Suppressor macrophage (primary cell): ENCODE measurements around the gene GCH1.

Source experiments
- DNase-seq, 4 experiments: peaks; one replicate each; pipeline ENCODE4 v3.0.0-alpha.2; 2020 to 2022

The GCH1 gene

DNA sequence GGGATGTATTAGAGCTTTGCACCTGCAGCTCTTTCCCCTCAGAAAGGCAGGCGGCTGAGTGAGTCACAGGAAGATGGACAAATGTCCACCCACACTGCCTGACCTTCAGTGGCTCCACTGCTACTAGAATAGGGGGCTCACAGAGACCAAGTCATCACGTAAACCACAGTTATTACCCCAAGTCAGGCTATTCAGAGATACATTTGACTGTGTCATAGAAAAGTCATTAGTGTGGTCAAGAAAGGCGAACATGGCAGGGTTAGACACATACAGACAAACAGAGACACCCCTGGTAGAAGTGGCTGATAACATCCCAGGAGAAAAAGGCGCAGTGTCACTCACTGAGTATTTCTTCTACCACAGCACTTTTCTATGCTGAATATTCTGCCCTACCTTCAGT is 36.0 kb downstream of the GCH1 start:
- DNase-seq, result peak in 3 of 4 experiments; percentile 17 to 47 (median 28)

DNA sequence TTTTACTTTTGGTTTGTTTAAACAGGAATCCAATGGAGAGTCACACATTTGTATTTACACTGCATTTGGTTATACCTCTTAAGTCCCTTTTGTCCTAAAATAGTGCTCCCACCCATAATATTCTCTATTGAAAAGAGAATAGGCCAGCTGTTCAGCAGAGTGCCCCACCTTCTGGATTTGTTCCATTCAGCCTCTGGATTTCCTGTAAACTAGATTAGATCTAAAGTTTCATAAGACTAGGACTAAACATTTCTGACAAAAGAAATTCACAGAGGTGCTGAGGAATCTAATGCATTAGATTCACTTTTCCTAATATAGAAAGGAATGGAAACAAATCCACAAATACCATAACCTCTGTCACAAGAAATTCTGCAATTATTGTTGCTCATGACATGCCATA is 38.1 kb downstream of the GCH1 start:
- no peak for DNase-seq

DNA sequence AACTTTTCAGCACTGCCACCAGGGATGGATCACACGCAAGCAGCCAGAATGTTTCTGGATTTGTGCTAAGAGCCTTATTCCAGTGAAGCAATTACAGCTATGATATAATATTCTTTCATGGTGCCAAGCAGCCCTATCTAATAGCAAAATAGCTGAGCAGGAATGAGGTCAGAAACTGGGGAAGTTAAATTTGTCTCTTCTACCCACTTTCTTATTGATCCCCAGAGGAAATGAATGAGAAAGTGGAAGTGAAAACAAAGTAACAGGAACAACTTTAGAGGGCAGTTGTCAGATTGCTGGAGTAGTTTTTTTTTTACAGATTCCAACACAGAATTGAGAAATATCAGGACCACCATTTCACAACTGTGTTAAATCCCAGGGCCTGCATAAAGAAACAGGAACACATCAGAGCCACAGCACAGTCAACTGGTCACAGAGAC is 44.8 kb downstream of the GCH1 start:
- peak; percentile 67 to 95 (median 84) for DNase-seq

DNA sequence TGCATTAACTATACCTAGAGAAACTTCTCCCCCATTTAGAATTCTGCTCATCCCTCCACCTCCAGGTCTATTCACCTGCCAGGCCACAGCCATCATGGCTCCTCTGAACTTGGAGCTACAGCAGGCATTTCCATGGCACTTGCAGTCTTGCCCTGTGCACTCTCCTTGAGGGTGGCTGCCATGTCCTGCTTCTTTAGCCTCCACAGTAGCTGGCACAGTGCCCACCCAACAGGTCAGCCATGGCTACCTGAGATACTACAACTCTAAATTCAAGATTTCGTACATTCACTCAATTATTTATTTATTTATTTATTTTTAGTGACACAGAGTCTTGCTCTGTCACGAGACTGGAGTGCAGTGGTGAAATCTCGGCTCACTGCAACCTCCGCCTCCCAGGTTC is 46.5 kb downstream of the GCH1 start:
- DNase-seq, result no peak

DNA sequence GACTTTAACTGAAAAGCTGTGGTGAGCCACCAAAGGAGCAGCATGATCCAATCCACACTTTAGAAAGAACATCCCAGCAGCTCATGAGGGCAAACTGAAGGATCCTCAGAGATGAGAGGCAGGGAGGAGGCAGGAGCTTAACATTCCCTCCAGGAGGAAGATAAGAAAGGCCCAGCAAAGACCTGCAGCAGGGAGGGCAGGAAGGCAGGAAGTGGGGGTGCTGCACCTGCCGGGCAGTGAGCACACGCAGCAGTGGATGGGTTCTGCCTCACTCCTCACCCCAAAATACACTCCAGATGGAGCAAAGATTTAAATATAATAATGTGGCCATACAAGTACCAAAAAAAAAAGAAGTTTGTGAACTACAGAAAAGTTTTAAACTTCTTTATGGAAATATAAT is 48.4 kb downstream of the GCH1 start:
- no peak for DNase-seq

DNA sequence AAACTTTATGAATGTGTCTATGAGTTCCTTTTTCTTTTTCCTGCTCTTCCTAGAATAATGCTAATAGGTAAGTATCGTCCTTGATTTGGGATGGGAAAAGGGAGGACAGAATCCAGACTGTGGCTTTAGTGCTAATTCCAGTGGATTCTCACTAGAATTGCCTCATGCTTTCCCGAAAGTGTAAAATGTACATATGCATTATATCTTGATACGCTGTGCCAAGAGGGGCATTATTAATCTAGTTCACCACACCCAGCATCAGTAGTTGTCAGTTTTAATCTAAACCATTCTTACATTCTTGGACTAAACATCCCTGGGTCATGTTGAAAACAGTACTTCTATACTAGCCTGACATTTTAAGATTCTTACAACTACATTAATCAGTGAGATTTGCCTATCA is 49.3 kb downstream of the GCH1 start:
- no peak for DNase-seq

DNA sequence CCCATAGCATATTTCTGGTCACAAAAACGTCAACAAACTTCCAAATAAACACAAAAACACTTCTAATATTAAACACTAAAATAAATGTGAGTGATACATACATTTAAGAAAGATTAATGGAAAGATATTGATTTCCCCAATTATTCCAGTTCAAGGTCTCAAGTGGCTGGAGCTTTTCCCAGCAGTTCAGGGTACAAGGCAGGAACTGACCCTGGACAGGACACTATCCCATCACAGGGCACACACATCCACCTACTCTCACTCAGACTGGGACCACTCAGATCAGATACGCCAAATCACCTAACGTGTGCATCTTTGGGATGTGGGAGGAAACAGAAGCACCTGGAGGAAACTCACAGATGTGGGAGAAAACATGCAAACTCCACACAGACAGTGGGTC is 50.4 kb downstream of the GCH1 start:
- no peak for DNase-seq

DNA sequence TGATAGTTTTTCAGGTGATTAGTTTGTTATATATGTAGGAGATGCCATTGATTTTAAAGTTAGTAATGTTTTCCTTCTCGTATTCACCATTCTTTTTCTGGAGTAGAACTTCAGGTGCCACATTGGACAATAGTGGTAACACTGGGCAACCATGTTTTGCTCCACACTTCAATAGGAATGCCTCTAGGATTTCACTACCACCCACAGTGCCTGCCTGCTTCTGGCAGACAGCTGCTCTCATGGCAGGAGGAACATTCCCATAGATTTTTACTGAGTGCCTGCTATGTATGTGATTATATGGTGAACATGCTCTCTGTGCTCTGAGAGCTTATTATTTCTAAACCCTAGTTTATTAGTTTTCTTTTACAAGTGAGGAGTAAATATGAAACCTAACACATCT is 53.7 kb downstream of the GCH1 start:
- DNase-seq, result no peak

DNA sequence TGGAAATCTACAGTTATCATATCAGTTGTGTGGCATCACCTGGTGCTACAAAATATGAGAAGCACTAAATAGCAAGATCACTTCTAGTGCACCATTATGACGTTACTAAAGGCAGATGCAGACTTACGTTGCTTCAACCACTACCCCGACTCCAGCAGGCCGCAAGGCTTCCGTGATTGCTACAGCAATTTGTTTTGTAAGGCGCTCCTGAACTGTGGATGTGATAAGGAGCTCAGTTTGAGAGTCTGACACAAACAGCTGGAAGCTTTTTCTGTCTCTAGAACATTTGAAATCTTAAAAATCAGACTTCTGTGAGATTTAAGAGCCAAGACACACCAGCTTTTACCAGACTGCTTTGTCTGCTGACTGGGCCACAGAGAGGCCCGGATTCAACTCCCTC is 57.0 kb downstream of the GCH1 start:
- no peak for DNase-seq

DNA sequence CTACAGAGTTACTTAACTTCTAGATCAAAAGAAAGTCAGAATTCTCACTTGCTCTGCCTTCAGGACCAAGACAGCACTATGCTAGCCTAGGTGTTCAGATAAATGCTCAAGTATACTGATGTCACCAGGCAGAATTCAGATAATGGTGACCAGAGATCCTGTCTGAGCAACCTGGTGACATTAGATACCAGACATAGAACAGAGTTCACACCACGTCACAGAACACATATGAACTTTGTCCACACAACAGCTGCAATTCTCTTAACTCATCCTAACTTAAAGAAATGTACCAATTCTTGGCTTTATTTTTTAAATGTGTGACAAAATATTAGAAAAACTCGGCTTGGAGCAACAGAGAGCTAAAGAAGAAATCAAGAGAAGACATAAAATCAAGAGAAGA is 58.1 kb downstream of the GCH1 start:
- DNase-seq, result no peak

DNA sequence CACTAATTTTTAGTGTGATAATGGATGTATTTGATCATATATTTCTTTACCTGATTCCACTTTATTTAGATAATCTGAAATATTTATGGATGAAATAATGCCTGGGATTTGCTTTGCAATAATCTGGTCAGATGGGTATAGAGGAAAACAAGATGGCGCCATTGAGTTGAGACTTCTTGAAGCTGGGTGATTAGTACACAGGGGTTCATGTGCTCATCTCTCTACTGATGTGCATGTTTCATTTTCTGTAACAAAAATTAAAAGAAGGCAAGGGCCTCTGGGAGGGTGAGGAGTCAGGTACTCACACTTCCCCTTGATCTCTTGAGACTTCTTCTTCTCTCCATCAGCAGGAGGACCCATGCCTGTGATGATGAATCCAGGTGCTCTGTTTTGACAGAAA is 61.8 kb downstream of the GCH1 start:
- DNase-seq, result no peak

DNA sequence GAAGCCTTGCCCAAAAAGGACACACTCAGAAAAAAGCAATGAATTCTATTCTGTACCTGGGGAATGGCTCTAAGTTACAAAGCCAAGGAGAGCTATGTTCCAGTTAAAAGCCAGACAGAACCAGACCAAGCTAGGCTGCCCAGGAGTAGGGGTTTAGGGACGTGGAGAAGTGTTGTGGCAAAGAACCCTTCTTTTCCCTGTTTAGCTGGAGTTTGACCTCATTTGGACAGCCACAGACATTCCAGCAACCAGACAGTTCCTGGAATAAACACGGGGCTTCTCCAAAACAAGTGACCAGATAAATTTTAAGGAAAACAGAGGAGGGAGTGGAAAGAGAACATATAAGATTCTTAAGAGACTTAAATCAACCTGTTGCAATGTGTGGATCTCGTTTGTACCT is 62.3 kb downstream of the GCH1 start:
- no peak for DNase-seq

DNA sequence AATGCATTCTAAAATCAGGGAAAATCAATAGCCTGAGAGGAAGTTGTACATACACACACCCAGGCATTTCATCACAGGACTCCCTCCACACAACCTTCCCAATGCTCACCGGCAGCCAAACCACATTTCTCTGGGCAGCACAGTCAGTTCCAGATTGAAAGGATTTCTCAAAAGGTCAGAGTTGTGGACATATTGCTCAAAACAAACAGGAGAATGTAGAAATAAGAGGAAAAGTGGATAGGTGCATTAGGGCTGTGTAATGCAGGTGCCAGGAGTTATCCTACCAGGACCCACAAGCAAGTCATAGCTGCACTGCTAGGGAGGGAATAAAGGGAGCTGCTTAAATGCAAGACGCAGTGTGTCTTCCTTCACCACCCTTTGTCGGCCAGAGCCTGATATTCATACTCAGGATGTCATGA is 62.9 kb downstream of the GCH1 start:
- DNase-seq, result peak in 1 of 4 experiments; percentile 11

DNA sequence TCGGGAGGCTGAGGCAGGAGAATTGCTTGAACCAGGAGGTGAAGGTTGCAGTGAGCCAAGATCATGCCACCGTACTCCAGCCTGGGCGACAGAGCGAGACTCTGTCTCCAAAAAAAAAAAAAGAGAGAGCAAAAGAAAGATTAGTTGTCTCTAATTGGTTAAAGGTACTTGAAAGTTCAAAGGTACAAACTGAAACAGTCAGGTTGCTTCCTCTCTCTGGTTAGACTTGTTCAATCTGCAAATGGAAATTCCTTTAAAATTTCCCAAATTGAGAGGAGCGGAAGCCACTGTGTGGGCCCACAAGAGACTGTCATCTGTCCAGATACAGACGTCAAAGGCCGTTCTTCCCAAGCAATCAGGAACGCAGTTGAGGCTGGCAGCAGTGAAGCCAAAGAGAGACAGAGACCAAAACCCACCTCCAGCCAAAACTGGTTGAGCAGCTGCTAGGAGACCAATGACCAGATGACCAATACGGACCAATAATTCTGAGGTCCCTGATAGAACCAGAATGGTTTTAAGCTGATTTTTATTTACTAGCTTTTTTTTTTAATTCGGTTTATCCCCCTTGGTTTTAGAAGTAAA is 63.6 kb downstream of the GCH1 start:
- DNase-seq, result no peak

DNA sequence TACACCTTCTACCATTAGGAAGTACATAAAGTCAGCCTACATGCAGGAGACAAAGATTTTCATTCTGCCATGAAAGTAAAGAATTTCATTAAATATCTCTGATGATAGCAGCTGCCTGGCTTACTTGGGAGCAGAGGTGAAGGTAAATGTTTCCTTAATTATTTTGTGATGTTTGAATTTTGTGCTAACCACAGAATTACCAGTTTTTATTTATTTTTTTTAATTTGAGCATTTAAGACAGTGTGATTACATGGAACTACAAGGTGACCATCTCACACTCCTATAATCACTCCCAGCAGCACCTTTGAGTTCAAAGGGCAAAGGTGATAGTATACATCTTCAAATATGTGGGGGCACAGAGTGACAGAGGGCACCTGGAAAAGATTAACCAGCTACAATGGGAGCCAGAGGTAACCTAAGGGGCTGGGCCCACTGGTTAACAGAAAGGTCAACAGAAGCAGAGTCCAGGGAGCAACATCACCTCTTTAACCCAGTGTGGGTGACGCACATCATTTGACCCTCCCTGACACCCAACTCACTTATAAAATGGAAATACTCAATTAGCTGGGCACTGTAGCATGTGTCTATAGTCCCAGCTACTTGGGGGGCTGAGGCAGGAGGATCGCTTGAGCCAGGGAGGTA is 65.0 kb downstream of the GCH1 start:
- no peak for DNase-seq

DNA sequence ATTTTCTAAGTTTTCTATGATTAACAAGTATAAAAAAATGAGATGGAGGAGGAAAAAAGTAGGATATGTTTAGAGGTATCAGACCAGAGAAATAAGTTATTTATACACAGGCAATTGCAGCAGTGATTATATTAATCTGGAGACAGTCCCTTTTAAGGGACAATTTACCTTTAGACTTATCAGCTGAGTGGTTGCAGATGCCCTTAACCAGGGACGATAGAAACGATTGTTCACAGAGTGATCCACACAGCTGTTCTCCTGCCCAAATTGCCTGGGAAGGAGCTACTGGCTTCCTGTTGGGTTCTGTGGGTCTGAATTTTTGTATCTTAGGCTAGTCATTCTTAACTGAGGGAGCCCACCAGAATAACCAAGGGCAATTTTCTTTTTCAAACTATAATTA is 66.4 kb downstream of the GCH1 start:
- no peak for DNase-seq

DNA sequence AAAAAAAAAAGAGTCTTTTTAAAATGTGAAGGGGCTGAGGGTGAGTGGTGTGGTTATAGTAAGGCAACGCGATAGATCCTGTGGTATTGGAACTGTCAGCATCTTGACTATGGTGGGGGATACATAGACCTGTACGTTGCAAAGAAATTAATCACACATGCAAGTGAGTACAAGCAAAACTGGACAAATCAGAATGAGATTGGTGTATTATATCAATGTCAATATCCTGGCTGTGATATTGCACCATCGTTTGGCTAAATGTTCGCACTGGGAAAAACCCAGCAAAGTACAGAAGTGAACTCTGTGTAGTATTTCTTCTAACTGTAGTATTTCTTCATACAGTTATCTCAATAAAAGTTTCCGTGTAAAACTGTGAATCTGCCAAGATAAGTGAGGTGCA is 67.9 kb downstream of the GCH1 start:
- DNase-seq, result no peak

DNA sequence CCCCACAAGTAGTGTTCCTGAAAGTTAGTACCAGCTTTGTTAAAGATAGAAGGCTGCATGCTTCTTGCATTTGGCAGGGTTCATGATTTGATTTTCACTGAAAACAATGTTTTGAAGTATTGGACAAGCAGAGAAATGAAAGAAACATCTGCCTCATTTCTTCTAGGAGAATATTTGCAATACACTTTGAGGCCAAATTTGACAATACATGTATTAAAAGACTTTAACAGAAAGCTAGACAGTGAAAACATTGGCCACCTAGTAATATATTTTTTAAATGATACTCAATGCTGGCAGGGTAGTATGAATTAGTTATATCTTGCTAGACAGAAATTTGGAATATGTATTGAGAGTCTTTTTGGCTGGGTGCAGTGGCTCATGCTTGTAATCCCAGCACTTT is 68.5 kb downstream of the GCH1 start:
- DNase-seq, result no peak

DNA sequence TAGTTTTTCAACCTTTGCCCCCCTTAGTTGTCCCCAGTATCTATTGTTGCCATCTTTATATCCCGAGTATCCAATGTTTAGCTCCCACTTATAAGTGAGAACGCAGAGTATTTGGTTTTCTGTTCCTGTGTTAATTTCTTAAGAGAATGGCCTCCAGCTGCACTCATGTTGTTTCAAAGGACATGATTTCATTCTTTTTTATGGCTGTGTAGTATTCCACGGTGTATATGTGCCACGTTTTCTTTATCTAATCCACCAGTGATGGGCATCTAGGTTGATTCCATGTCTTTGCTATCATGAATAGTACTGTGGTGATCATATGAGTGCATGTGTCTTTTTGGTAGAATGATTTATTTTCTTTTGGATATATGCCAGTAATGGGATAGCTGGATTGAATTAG is 72.0 kb downstream of the GCH1 start:
- no peak for DNase-seq

DNA sequence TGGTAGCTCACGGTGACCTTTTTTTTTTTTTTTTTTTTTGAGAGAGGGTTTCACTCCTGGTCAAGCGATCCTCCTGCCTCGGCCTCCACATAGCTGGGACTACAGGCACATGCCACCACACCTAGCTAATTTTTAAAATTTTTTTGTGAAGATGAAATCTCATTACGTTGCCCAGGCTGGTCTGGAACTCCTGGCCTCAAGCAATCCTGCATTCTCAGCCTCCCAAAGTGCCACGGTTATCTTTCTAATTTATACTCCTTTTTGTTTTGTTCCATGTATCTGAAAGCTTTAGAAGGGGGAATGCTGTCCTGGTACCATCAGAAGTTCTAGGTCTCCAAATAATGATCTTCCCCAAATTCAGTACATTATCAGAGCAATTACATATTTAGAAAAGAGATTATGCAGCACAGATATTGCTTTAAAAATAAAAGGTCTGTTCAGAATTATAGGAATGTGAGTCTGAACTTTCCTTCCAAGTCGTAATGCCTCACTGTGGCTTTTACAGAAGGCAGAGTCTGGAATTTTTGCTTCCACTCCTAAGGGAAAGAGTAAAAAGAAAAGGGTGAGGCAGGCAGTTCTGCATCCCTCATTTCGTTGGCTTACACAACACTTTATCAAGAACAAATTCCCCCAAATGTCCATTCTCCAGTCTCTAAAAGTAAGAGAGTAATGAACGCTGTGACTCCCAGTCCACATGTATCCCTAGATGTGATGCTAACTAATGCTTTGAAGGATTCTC is 73.0 kb downstream of the GCH1 start:
- no peak for DNase-seq

DNA sequence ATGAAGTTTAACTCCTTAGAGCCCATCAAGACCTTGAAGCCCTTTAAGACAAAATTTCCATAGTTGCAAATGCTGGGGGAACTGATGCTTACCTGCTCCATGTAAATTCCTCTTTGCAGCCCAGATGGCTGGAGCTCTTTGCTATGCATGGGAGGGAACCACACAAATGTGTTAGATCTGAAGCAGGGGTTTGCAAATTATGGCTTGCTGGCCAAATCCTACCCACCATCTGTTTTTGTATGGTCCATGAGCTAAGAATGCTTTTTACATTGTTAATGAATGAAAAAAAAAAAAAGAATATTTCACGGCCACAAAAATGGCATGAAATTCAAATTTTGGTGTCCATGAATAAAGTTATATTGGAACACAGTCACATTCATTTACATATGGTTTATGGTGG is 74.6 kb downstream of the GCH1 start:
- no peak for DNase-seq

DNA sequence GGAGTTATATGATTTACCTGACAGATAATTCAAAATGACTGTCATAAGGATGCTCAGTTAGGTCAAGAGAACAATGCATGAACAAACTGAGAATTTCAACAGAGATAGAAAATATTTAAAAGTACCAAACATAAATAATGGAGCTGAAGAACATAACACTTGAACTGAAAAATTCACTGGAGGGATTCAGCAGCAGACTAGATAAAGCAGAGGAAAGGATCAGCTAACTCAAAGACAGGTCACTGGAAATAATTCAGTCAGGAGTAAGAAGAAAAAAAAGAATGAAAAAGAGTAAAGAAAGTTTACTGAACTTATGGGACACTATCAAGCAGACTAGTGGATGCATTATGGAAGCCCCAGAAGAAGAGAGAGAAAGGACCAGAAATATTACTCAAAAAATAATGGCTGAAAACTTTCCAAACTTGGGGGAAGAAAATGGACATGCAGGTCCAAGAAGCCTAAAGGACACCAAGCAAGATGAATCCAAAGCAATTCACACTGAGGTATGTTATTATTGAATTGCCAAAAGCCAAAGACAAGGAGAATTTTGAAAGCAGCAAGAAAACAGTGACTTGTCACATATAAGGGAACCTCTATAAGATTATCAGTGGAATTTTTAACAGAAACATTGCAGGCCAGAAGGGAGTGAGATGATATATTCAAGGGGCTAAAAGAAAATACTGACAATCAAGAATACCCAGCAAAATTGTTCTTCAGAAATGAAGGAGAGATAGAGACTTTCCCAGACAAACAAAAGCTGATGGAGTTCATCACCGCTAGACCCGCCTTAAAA is 78.7 kb downstream of the GCH1 start:
- DNase-seq, result no peak

DNA sequence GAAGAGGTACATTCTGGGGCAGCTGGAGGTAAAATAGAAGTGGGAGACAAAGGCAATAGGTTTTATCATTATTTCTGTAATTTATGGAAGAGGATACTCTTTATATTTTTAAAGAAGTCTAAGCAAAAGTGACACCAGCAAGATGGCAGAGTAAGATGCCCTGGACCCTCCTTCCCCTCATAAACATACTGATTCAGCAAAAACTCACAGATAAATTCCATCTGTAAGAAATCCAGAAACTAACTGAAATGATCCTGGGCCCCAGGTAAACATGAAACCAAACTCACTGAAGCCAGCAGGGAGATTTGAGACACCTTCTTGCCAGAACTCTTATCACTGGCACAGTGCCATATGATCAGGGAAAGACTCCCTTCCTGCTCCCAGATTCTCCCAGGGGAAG is 79.9 kb downstream of the GCH1 start:
- DNase-seq, result no peak
